C4-2B (cell line): Measurements from ENCODE around the gene MCCC2.

Experiments used
- ZFX ChIP-seq: fragments of 450-650 bp; IDR thresholded peaks from 2 replicates; pipeline ENCODE4 v1.6.1; 2017
- TF ChIP-seq, protein P1 (sequence below): fragments of 450-650 bp; conservative IDR thresholded peaks from 2 replicates; pipeline ENCODE4 v1.5.1; 2017; ENCODE audit warnings: mild to moderate bottlenecking

DNA sequence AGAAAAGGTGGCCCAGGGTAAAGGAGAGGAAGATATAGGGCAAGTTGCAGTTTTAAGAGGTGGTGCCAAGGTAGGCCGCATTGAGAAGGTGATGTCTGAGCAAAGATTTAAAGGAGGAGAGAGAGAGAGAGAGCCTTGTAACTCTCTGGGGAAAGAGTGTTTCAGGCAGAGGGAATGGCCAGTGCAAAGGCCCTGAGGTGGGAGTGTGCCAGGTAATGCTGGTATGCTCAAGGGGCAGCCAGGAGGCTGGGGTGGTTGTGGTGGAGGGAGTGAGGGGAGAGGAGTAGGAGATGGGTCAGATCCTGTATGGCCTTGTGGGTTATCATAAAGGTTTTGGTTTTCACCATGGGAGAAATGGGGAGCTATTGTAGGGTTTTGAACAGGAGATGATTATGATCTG lies 9.9 kb downstream of the MCCC2 start:
- TF ChIP-seq, protein P1, sequence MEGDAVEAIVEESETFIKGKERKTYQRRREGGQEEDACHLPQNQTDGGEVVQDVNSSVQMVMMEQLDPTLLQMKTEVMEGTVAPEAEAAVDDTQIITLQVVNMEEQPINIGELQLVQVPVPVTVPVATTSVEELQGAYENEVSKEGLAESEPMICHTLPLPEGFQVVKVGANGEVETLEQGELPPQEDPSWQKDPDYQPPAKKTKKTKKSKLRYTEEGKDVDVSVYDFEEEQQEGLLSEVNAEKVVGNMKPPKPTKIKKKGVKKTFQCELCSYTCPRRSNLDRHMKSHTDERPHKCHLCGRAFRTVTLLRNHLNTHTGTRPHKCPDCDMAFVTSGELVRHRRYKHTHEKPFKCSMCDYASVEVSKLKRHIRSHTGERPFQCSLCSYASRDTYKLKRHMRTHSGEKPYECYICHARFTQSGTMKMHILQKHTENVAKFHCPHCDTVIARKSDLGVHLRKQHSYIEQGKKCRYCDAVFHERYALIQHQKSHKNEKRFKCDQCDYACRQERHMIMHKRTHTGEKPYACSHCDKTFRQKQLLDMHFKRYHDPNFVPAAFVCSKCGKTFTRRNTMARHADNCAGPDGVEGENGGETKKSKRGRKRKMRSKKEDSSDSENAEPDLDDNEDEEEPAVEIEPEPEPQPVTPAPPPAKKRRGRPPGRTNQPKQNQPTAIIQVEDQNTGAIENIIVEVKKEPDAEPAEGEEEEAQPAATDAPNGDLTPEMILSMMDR: no peak
- no peak for TF ChIP-seq ZFX
